Measurements from ENCODE around the gene ARSA.
A peak's percentile ranks its signal among the peaks of the same experiment; 100 is the strongest.
"Not testable (repeated sequence)": the region's sequence is repeated elsewhere in the genome, so short reads cannot be mapped to it uniquely, and the experiment has no call there.

Gene ARSA

DNA sequence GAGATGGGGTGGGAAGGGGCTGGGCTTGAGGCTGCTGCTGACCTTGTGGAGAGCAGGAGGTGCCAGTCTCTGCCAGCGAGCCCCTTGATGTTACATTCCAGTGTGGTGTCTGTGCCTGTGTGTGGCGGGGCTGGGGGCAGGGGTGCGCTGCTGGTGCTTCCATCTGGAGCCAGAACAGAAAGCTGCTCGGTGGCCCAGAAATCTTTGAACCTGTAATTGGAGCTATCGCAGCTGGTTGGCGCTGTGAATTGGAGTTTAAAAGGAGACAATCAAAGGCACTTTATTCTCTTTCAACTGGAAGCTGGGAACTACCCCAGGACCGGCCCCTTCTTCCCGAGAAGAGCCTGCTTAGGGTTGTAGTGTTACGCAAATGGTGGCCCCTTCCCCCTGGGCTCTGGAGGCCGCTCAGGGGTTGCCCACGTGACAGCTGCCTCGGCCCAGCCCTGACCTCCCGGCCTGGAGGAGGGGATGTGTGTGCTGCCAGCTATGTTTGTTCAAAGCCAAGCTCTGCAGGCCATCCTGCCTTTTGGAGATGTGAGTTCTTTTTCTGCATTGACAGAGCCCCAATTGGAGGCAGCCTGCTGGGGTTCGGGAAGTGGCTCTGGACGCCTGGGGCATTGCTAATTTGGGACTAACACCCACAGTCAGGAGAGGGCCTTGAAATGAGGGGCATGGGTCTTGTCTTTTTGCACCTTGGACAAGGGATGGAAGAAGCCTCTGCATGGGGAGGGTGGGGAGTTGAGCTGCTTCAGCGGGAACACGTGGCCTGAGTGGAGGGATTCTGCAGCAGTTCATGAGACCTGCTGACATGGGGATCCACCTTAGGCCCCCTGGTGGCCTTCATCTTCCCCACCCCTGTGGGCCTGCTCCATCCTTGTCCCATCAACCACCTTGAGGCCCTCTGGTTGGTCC is 14.0 kb upstream of the ARSA start:
- H3K4me3 ChIP-seq (ENCODE audit: low read length) = no peak overlapping the region
- DNase-seq (ENCODE audit: low read depth) = peak; percentile 32
- TF ChIP-seq, protein P1, sequence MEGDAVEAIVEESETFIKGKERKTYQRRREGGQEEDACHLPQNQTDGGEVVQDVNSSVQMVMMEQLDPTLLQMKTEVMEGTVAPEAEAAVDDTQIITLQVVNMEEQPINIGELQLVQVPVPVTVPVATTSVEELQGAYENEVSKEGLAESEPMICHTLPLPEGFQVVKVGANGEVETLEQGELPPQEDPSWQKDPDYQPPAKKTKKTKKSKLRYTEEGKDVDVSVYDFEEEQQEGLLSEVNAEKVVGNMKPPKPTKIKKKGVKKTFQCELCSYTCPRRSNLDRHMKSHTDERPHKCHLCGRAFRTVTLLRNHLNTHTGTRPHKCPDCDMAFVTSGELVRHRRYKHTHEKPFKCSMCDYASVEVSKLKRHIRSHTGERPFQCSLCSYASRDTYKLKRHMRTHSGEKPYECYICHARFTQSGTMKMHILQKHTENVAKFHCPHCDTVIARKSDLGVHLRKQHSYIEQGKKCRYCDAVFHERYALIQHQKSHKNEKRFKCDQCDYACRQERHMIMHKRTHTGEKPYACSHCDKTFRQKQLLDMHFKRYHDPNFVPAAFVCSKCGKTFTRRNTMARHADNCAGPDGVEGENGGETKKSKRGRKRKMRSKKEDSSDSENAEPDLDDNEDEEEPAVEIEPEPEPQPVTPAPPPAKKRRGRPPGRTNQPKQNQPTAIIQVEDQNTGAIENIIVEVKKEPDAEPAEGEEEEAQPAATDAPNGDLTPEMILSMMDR (conservative IDR thresholded peaks at IDR 0.05; ENCODE audit: low read length) = peak; percentile 45

DNA sequence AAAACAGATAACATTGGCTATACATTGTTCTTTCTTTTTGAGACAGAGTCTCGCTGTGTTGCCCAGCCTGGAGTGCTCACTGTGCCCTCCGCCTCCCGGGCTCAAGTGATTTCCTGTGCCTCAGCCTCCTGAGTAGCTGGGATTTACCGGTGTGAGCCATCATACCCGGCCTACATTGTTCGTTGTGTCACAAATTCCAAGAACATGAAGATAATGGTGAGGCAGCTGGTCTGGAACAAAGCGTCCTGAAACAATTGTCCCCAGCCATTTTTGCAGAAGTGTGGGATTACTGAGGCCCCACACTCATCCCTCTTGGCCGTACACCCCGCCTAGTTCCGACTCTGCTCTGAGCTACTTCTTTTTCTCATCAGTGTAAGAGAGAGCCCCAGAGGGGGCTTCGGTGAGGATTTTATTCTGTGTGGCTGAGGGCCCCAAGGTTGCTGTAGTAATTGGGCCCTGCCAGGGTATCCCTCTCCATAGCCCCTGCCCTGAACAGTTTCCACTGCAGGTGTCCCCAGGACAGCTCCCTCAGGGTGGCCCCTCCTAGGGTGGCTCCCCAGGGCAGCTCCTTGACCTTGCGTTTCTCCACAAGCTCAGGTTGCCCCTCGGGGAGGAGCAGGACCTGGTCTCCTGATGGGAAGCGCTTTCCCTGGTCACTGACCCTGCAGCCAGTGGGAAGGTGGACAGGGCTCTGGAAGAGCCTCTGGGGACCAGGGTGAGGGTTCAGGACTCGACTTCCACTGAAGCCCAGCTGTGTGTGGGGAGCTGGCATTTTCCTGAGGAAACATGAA is 13.1 kb upstream of the ARSA start:
- TF ChIP-seq, protein P1 (conservative IDR thresholded peaks at IDR 0.05; ENCODE audit: low read length) = no peak
- no peak overlapping the region for H3K4me3 ChIP-seq (ENCODE audit: low read length)
- DNase-seq (ENCODE audit: low read depth) = no peak

DNA sequence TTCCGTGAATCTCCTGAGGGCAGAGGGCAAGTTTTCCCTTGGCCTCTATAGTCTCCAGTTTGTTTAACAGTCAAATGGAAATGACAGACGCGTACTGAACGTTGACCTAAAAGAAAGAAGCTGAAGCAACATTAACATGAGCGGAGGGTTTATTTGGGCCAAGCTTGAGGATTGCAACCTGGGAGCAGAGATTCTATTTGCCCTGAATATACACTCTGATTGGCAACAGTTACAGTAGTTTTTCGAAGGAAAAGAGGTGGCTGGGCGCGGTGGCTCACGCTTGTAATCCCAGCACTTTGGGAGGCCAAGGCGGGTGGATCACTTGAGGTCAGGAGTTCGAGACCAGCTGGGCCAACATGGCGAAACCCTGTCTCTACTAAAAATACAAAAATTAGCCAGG is 12.3 kb upstream of the ARSA start:
- H3K4me3 ChIP-seq (ENCODE audit: low read length); DNase-seq (ENCODE audit: low read depth): not testable (repeated sequence)

- H3K4me3 ChIP-seq (ENCODE audit: low read length) = no peak overlapping the region
- TF ChIP-seq, protein P1 (conservative IDR thresholded peaks at IDR 0.05; ENCODE audit: low read length) = no peak
- DNase-seq (ENCODE audit: low read depth) = no peak
Observed at GRCh38 chr22:50635591-50635990, 7.6 kb upstream of the ARSA start.

- TF ChIP-seq, protein P1 (conservative IDR thresholded peaks at IDR 0.05; ENCODE audit: low read length) = no peak
- no peak for DNase-seq (ENCODE audit: low read depth)
- H3K4me3 ChIP-seq (ENCODE audit: low read length) = no peak overlapping the region
Observed at GRCh38 chr22:50633771-50634170, 5.8 kb upstream of the ARSA start.

DNA sequence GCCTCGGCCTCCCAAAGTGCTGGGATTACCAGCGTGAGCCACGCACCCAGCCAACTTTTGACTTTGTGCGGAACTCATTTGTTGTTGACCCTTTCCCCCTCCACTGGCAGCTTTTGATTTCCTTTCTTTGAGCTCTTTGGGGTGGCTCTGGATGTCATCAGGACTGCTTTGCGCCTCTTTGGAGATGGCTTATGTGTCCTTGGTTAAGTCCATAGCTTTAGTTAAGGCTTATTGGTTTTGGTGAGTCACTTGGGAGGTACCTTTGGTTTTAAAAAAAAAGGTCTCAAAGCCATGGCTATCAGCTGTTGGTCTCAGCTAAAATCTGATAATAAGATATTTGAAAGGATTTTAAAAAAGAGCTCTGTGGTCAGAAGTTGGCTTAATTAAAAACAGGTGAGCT is 5.1 kb upstream of the ARSA start:
- H3K4me3 ChIP-seq (ENCODE audit: low read length) = no peak overlapping the region
- DNase-seq (ENCODE audit: low read depth) = no peak
- TF ChIP-seq, protein P1 (conservative IDR thresholded peaks at IDR 0.05; ENCODE audit: low read length) = no peak

DNA sequence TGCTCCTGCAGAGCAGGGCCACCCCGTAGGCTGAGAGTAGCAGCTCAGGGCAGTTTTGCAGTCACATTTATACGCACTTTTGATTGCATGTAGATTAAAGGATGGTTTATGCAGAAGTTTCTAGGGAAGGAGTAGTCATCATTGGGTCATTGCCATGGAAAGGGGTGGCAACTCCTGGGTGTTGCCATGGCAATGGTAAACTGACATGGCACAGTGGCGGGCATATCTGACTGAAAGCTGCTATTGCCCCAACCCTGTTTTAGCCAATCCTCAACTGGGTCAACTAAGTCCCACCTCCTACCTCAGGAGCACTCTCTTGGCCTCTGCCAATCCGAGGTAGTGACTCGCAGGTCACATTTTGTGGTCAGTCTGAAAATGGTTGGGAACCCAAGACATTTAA is 2.4 kb upstream of the ARSA start:
- no peak overlapping the region for H3K4me3 ChIP-seq (ENCODE audit: low read length)
- DNase-seq (ENCODE audit: low read depth) = no peak
- TF ChIP-seq, protein P1 (conservative IDR thresholded peaks at IDR 0.05; ENCODE audit: low read length) = no peak
